HEK293T (cell line): ENCODE data around the gene CHD5.

Source experiments
- ARNT ChIP-seq: fragments of 450-650 bp; IDR thresholded peaks from 2 replicates; pipeline ENCODE4 v1.6.1; 2017; ENCODE audit warnings: mild to moderate bottlenecking
- BHLHE40 ChIP-seq: fragments of 450-650 bp; IDR thresholded peaks from 2 replicates; pipeline ENCODE4 v1.6.1; 2016; ENCODE audit warnings: mild to moderate bottlenecking, moderate library complexity, borderline replicate concordance
- ELF4 ChIP-seq: fragments of 450-650 bp; IDR thresholded peaks from 2 replicates; pipeline ENCODE4 v1.6.1; 2017; ENCODE audit warnings: antibody characterized with exemption
- FOXK2 ChIP-seq: fragments of 450-650 bp; IDR thresholded peaks from 2 replicates; pipeline ENCODE4 v1.6.1; 2016; ENCODE audit warnings: mild to moderate bottlenecking
- FOXM1 ChIP-seq: fragments of 450-650 bp; IDR thresholded peaks from 2 replicates; pipeline ENCODE4 v1.6.1; 2017; ENCODE audit warnings: mild to moderate bottlenecking, borderline replicate concordance

GRCh38 chr1:6125366-6125765 is 54.8 kb downstream of the CHD5 start:
- TF ChIP-seq BHLHE40 (no peak), FOXK2 (no peak), ELF4 (no peak), ARNT (no peak), FOXM1 (no peak)
